ENCODE measurements around the gene PTPRG. TPM values are rescaled to one million over a fixed set of nuclear protein-coding genes. Genes with fewer than 3 reads are reported as not detected.

PTPRG gene
- total and polyA plus RNA-seq, 4 donors: 3.6 to 35.6 (median 8.1) TPM

DNA sequence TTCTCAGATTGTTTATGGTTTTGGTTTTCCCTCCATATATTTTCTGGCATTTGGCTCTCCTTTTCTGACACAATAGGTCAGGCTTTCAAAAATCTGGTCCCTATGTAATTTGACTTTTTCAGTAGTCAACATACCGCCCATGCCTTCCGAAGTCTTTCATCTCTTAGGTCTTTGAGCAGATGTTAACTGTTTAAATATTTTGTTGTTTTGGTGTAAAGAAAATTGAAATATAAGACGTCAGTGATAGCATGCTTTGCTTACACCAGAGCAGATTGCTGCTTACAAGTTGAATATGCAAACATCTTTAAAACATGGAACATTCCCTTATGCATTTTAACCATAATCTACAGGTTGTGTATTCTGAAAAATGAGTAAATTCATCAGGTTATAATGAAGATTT is 233.0 kb downstream of the PTPRG start:
- H3K4me1 ChIP-seq (ENCODE audit: control insufficient read depth in 4 of 4, insufficient read depth in 4 of 4, low read length in 3 of 4): peaks cover 0 to 2% (median 0%) of the 10 kb centered on the region in 4 donors
- no peaks in the 10 kb centered on the region for H3K27me3 ChIP-seq (ENCODE audit: control insufficient read depth in 4 of 4, insufficient read depth in 4 of 4, low read length in 3 of 4)
- no peak for DNase-seq (ENCODE audit: low spot score)
- TF ChIP-seq, protein P1, sequence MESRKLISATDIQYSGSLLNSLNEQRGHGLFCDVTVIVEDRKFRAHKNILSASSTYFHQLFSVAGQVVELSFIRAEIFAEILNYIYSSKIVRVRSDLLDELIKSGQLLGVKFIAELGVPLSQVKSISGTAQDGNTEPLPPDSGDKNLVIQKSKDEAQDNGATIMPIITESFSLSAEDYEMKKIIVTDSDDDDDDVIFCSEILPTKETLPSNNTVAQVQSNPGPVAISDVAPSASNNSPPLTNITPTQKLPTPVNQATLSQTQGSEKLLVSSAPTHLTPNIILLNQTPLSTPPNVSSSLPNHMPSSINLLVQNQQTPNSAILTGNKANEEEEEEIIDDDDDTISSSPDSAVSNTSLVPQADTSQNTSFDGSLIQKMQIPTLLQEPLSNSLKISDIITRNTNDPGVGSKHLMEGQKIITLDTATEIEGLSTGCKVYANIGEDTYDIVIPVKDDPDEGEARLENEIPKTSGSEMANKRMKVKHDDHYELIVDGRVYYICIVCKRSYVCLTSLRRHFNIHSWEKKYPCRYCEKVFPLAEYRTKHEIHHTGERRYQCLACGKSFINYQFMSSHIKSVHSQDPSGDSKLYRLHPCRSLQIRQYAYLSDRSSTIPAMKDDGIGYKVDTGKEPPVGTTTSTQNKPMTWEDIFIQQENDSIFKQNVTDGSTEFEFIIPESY (IDR thresholded peaks at IDR 0.05): no peak
- TF ChIP-seq TAF1 (conservative IDR thresholded peaks at IDR 0.05) (no peak), SP1 (IDR thresholded peaks at IDR 0.05) (no peak), CTCF (IDR thresholded peaks at IDR 0.05; ENCODE audit: low read depth, low read length, missing input control) (no peak), MAX (IDR thresholded peaks at IDR 0.05) (no peak), FOXA2 (IDR thresholded peaks at IDR 0.05) (no peak), NR2F2 (IDR thresholded peaks at IDR 0.05) (no peak), HNF4A (conservative IDR thresholded peaks at IDR 0.05) (no peak), RAD21 (IDR thresholded peaks at IDR 0.05) (no peak), FOXA1 (IDR thresholded peaks at IDR 0.05) (no peak)
- TF ChIP-seq, protein P2, sequence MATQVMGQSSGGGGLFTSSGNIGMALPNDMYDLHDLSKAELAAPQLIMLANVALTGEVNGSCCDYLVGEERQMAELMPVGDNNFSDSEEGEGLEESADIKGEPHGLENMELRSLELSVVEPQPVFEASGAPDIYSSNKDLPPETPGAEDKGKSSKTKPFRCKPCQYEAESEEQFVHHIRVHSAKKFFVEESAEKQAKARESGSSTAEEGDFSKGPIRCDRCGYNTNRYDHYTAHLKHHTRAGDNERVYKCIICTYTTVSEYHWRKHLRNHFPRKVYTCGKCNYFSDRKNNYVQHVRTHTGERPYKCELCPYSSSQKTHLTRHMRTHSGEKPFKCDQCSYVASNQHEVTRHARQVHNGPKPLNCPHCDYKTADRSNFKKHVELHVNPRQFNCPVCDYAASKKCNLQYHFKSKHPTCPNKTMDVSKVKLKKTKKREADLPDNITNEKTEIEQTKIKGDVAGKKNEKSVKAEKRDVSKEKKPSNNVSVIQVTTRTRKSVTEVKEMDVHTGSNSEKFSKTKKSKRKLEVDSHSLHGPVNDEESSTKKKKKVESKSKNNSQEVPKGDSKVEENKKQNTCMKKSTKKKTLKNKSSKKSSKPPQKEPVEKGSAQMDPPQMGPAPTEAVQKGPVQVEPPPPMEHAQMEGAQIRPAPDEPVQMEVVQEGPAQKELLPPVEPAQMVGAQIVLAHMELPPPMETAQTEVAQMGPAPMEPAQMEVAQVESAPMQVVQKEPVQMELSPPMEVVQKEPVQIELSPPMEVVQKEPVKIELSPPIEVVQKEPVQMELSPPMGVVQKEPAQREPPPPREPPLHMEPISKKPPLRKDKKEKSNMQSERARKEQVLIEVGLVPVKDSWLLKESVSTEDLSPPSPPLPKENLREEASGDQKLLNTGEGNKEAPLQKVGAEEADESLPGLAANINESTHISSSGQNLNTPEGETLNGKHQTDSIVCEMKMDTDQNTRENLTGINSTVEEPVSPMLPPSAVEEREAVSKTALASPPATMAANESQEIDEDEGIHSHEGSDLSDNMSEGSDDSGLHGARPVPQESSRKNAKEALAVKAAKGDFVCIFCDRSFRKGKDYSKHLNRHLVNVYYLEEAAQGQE (IDR thresholded peaks at IDR 0.05): no peak
- TF ChIP-seq, protein P3, sequence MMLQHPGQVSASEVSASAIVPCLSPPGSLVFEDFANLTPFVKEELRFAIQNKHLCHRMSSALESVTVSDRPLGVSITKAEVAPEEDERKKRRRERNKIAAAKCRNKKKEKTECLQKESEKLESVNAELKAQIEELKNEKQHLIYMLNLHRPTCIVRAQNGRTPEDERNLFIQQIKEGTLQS (IDR thresholded peaks at IDR 0.05): no peak
- WGBS: 94% methylated on average over 3 of the region's 3 CpGs
- no peaks in the 10 kb centered on the region for H3K36me3 ChIP-seq (ENCODE audit: control insufficient read depth in 4 of 4, insufficient read depth in 3 of 4, low read depth in 1 of 4, low read length in 3 of 4)
- H3K9me3 ChIP-seq (ENCODE audit: control insufficient read depth in 4 of 4, low read length in 3 of 4): no peaks in the 10 kb centered on the region
- no peak overlapping the region for H3K27ac ChIP-seq (ENCODE audit: low read depth in 1 of 2, low read length in 2 of 2)
- H3K4me3 ChIP-seq (ENCODE audit: low read depth in 1 of 3, low read length in 3 of 3): no peak overlapping the region
- H3K9ac ChIP-seq (ENCODE audit: low read depth in 1 of 2, low read length in 2 of 2): no peak overlapping the region

- no peak for TF ChIP-seq SP1 (IDR thresholded peaks at IDR 0.05)
- TF ChIP-seq, protein P2 (IDR thresholded peaks at IDR 0.05): no peak
- no peak for TF ChIP-seq HNF4G (IDR thresholded peaks at IDR 0.05)
- TF ChIP-seq TAF1 (conservative IDR thresholded peaks at IDR 0.05): no peak
- TF ChIP-seq FOXA2 (IDR thresholded peaks at IDR 0.05): no peak
- no peak for TF ChIP-seq NR2F2 (IDR thresholded peaks at IDR 0.05)
- no peak for TF ChIP-seq RXRA (IDR thresholded peaks at IDR 0.05)
- WGBS: 97% methylated on average over 2 of the region's 2 CpGs
- Histone ChIP-seq H3K9me3 (ENCODE audit: control insufficient read depth in 4 of 4, low read length in 3 of 4) (no peaks in the 10 kb centered on the region), H3K36me3 (ENCODE audit: control insufficient read depth in 4 of 4, insufficient read depth in 3 of 4, low read depth in 1 of 4, low read length in 3 of 4) (no peaks in the 10 kb centered on the region), H3K4me3 (ENCODE audit: low read depth in 1 of 3, low read length in 3 of 3) (no peak overlapping the region), H3K4me1 (ENCODE audit: control insufficient read depth in 4 of 4, insufficient read depth in 4 of 4, low read length in 3 of 4) (peaks cover 0 to 2% (median 0%) of the 10 kb centered on the region in 4 donors), H3K27ac (ENCODE audit: low read depth in 1 of 2, low read length in 2 of 2) (no peak overlapping the region), H3K9ac (ENCODE audit: low read depth in 1 of 2, low read length in 2 of 2) (no peak overlapping the region), H3K27me3 (ENCODE audit: control insufficient read depth in 4 of 4, insufficient read depth in 4 of 4, low read length in 3 of 4) (no peaks in the 10 kb centered on the region)
- no peak for DNase-seq (ENCODE audit: low spot score)
Measured at GRCh38 chr3:61794961-61795360, 233.6 kb downstream of the PTPRG start.

Measured in liver (tissue), 9 donors.